Cardiac muscle cell (in vitro differentiated cells and primary cell): ENCODE results near the gene NFAT5. TPM values are rescaled to one million over a fixed set of nuclear protein-coding genes. Genes with fewer than 3 reads are reported as not detected.
A peak's percentile ranks its signal among the peaks of the same experiment; 100 is the strongest.
"Not testable (repeated sequence)": the region's sequence is repeated elsewhere in the genome, so short reads cannot be mapped to it uniquely, and the experiment has no call there.

Experiments
- DNase-seq, 2 donors: peaks; one replicate each; pipeline versions ENCODE4 v3.0.0 to v3.0.0-alpha.2; 2010 to 2017; ENCODE audit warnings: low read depth in 1 of 2, low spot score in 1 of 2
- H3K27ac ChIP-seq: fragments of 200-600 bp; sonication (generic); 2 replicates; pipeline ENCODE4 v1.5.1; 2016
- H3K27me3 ChIP-seq: fragments of 200-600 bp; sonication (generic); 2 replicates; pipeline ENCODE4 v1.6.0; 2016; ENCODE audit warnings: control low read depth
- H3K36me3 ChIP-seq: fragments of 200-600 bp; sonication (generic); 2 replicates; pipeline ENCODE4 v1.5.1; 2016; ENCODE audit warnings: control low read depth
- H3K4me1 ChIP-seq: fragments of 200-600 bp; sonication (generic); 2 replicates; pipeline ENCODE4 v1.8.1; 2017; ENCODE audit warnings: low read depth, mild to moderate bottlenecking, mixed run types
- H3K4me3 ChIP-seq: fragments of 200-600 bp; sonication (generic); 2 replicates; pipeline ENCODE4 v1.5.1; 2016; ENCODE audit warnings: mild to moderate bottlenecking
- H3K9me3 ChIP-seq: fragments of 200-600 bp; sonication (generic); 2 replicates; pipeline ENCODE4 v1.5.1; 2017; ENCODE audit warnings: low read depth, mild to moderate bottlenecking, control low read depth
- CTCF ChIP-seq: IDR thresholded peaks from 2 replicates; pipeline ENCODE4 v1.5.1; 2012; ENCODE audit warnings: low read depth, mild to moderate bottlenecking, low read length
- polyA plus RNA-seq: library from polyadenylated mRNA; unstranded; fragments of >200 nt; fragmentation: Nextera tagmentation; extraction: Ambion mirVana; gene quantifications from 2 replicates; pipeline ENCODE4 v1.2.1, GENCODE V29; 2016
- total RNA-seq: library from RNA; depleted of rRNA; stranded (reverse); fragments of >200 nt; gene quantifications from 2 replicates; pipeline ENCODE4 v1.2.3, GENCODE V29; 2016

NFAT5 gene
- total and polyA plus RNA-seq, 2 experiments from 2014 or later, result 6.2 to 15.9 TPM

- no peaks in the 10 kb centered on the region for H3K36me3 ChIP-seq
- no peak for TF ChIP-seq CTCF
- H3K27me3 ChIP-seq, result no peaks in the 10 kb centered on the region
- no peaks in the 10 kb centered on the region for H3K9me3 ChIP-seq
- no peak for DNase-seq
- H3K4me3 ChIP-seq, result no peak overlapping the region
- H3K4me1 ChIP-seq, result peaks cover 5% of the 10 kb centered on the region
- no peak overlapping the region for H3K27ac ChIP-seq
These were observed 15.5 kb downstream of the NFAT5 start for GRCh38 chr16:69581297-69581696.

- not testable (repeated sequence) for H3K9me3 ChIP-seq, H3K36me3 ChIP-seq, H3K4me3 ChIP-seq, H3K27ac ChIP-seq, H3K4me1 ChIP-seq, DNase-seq, H3K27me3 ChIP-seq
These were observed 18.7 kb downstream of the NFAT5 start for GRCh38 chr16:69584493-69584892.

- no peak for TF ChIP-seq CTCF
- H3K9me3 ChIP-seq, result no peaks in the 10 kb centered on the region
- peak; percentile 12 to 24 for DNase-seq
- no peaks in the 10 kb centered on the region for H3K27me3 ChIP-seq
- H3K4me3 ChIP-seq, result no peak overlapping the region
- no peaks in the 10 kb centered on the region for H3K36me3 ChIP-seq
- H3K4me1 ChIP-seq, result peaks cover 10% of the 10 kb centered on the region
- peak overlapping the region; percentile 67 for H3K27ac ChIP-seq
These were observed 23.9 kb downstream of the NFAT5 start for GRCh38 chr16:69589434-69590269.

- H3K4me1 ChIP-seq, result peaks cover 10% of the 10 kb centered on the region
- no peak for TF ChIP-seq CTCF
- no peaks in the 10 kb centered on the region for H3K36me3 ChIP-seq
- H3K27me3 ChIP-seq, result no peaks in the 10 kb centered on the region
- H3K9me3 ChIP-seq, result no peaks in the 10 kb centered on the region
- peak overlapping the region; percentile 67 for H3K27ac ChIP-seq
- no peak overlapping the region for H3K4me3 ChIP-seq
- DNase-seq, result no peak
These were observed 24.8 kb downstream of the NFAT5 start for GRCh38 chr16:69590590-69590989.

- Histone ChIP-seq H3K27ac (no peak overlapping the region), H3K36me3 (no peaks in the 10 kb centered on the region)
- no peak for TF ChIP-seq CTCF
These were observed 28.0 kb downstream of the NFAT5 start for GRCh38 chr16:69593751-69594255.

More at GRCh38 chr16:69593751-69594255, 28.0 kb downstream of the NFAT5 start:
- peaks cover 10% of the 10 kb centered on the region for H3K4me1 ChIP-seq
- H3K9me3 ChIP-seq, result no peaks in the 10 kb centered on the region
- H3K27me3 ChIP-seq, result no peaks in the 10 kb centered on the region
- no peak for DNase-seq
- H3K4me3 ChIP-seq, result no peak overlapping the region
